ENCODE results near the gene NUP50.
A peak's percentile ranks its signal among the peaks of the same experiment; 100 is the strongest.

NUP50 gene, protein sequence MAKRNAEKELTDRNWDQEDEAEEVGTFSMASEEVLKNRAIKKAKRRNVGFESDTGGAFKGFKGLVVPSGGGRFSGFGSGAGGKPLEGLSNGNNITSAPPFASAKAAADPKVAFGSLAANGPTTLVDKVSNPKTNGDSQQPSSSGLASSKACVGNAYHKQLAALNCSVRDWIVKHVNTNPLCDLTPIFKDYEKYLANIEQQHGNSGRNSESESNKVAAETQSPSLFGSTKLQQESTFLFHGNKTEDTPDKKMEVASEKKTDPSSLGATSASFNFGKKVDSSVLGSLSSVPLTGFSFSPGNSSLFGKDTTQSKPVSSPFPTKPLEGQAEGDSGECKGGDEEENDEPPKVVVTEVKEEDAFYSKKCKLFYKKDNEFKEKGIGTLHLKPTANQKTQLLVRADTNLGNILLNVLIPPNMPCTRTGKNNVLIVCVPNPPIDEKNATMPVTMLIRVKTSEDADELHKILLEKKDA

GRCh38 chr22:45163451-45164269, at the start of gene NUP50:
TSS of gene NUP50 (plus strand) at chr22:45163925. CDS start at chr22:45168178, 4,253 bp downstream.
- Histone ChIP-seq H3K36me3 (ENCODE audit: insufficient read depth, low read depth, low read length) (peaks cover 30% of the 10 kb centered on the region), H3K9ac (ENCODE audit: low read depth, low read length) (peak within 1 kb of the TSS; percentile 95), H3K4me1 (ENCODE audit: insufficient read depth, low read length) (peaks cover 21% of the 10 kb centered on the region)

DNA sequence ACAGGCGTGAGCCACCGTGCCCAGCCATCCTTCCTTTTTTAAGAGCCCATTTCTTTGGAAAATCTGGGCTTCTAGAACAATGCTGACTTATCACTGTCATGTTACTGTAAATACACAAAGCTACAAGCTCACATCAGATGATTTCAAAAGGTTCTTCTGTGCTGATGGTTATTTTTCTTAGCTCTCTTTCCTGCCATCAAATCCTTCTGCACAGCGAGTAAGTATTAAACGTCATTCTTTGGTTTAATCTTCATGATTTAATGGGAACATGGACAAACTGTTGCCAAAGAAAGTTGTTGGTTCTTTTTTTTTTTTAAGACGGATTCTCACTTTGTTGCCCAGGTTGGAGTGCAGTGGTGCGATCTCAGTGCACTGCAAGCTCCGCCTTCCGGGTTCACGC, 43.3 kb upstream of the NUP50 start:
- Histone ChIP-seq H3K36me3 (ENCODE audit: insufficient read depth, low read depth, low read length) (no peaks in the 10 kb centered on the region), H3K9ac (ENCODE audit: low read depth, low read length) (no peak overlapping the region), H3K9me3 (ENCODE audit: insufficient read depth, low read depth, low read length) (no peaks in the 10 kb centered on the region), H3K27me3 (ENCODE audit: insufficient read depth, low read length) (peaks cover 8% of the 10 kb centered on the region; the same call in 1 of the 2 replicates), H3K4me3 (ENCODE audit: low read length) (no peak overlapping the region), H3K4me1 (ENCODE audit: insufficient read depth, low read length) (peaks cover 6% of the 10 kb centered on the region; the same call in 1 of the 2 replicates), H3K27ac (ENCODE audit: low read length) (no peak overlapping the region)

More at GRCh38 chr22:45163451-45164269, at the start of gene NUP50:
- Histone ChIP-seq H3K27ac (ENCODE audit: low read length) (peak within 1 kb of the TSS; percentile 78), H3K4me3 (ENCODE audit: low read length) (peak within 1 kb of the TSS; percentile 98), H3K27me3 (ENCODE audit: insufficient read depth, low read length) (no peaks in the 10 kb centered on the region), H3K9me3 (ENCODE audit: insufficient read depth, low read depth, low read length) (no peaks in the 10 kb centered on the region)

DNA sequence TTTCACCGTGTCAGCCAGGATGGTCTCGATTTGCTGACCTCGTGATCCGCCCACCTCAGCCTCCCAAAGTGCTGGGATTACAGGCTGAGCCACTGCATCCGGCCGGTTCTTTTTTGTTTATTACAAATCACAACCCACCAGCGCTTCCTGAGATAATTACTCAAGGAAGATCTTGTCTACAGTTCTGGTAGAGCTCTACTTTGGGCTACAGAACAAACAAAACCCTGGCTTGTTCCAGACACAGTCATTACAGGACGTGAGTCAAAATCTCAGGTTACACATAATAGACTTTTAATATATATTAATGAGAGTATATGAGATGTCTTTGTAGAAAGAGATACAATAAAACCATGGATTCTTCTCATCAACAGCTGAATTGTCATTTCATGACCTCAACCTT, 42.8 kb upstream of the NUP50 start:
- Histone ChIP-seq H3K9ac (ENCODE audit: low read depth, low read length) (no peak overlapping the region), H3K36me3 (ENCODE audit: insufficient read depth, low read depth, low read length) (no peaks in the 10 kb centered on the region), H3K27me3 (ENCODE audit: insufficient read depth, low read length) (peaks cover 13% of the 10 kb centered on the region; the same call in 1 of the 2 replicates), H3K27ac (ENCODE audit: low read length) (no peak overlapping the region), H3K4me3 (ENCODE audit: low read length) (no peak overlapping the region), H3K9me3 (ENCODE audit: insufficient read depth, low read depth, low read length) (no peaks in the 10 kb centered on the region), H3K4me1 (ENCODE audit: insufficient read depth, low read length) (peaks cover 8% of the 10 kb centered on the region; the same call in 1 of the 2 replicates)

DNA sequence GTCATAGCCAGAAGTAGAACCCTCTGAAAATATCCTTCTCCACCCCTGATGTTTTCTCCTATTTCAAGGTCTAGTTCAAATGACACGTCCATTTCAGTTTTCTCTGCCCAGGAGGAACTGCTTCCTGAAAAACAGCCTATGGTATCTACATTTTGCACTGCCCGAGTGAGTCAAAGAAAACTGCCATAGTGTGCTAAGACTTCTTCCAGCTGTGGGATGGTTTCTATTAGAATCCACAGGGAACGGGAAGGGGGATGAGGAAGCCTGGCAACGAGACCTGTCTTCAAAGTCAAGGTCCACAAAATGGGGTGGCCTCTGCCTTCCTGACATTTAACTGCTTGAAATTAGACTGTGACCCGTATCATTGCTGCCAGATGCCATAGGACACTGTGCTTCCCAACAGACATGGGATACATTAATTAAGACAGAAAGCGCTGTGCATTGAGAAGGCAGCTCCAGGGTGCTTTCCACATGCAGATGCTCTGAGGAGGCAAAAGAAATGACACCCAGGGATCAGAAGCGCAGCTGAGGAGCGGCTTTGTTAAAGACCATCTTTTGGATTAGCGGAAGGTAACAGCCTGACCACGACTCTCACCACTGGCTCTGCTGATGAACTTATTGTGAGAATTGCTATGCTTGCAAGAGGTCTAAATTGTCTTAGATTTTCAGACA, 39.4 kb upstream of the NUP50 start:
- H3K4me1 ChIP-seq (ENCODE audit: insufficient read depth, low read length) = peaks cover 8% of the 10 kb centered on the region; the same call in 1 of the 2 replicates
- peaks cover 13% of the 10 kb centered on the region; the same call in 1 of the 2 replicates for H3K27me3 ChIP-seq (ENCODE audit: insufficient read depth, low read length)
- H3K9me3 ChIP-seq (ENCODE audit: insufficient read depth, low read depth, low read length) = no peaks in the 10 kb centered on the region
- no peak overlapping the region for H3K4me3 ChIP-seq (ENCODE audit: low read length)
- H3K9ac ChIP-seq (ENCODE audit: low read depth, low read length) = no peak overlapping the region
- no peak overlapping the region for H3K27ac ChIP-seq (ENCODE audit: low read length)
- no peaks in the 10 kb centered on the region for H3K36me3 ChIP-seq (ENCODE audit: insufficient read depth, low read depth, low read length)

DNA sequence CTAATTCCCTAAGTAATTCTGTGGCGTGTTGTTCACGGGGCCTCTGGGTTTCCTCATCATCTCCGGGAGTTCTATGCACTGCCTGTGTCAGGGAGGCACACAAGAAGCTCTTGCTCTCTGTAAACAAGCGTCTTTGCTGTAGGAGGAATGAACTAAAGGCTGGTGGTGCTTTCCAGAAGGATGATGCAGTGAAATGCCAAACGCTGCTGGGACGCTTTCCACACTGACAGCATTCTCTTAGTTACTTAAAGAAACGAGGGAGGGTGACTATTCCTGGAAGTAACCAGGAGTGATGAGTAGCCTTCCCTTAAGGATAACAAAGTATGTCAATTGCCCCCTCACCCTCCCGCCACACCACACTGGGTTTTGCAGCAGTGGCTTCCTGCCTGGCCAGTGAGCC, 38.5 kb upstream of the NUP50 start:
- H3K27ac ChIP-seq (ENCODE audit: low read length) = no peak overlapping the region
- no peaks in the 10 kb centered on the region for H3K36me3 ChIP-seq (ENCODE audit: insufficient read depth, low read depth, low read length)
- peaks cover 8% of the 10 kb centered on the region; the same call in 1 of the 2 replicates for H3K4me1 ChIP-seq (ENCODE audit: insufficient read depth, low read length)
- H3K4me3 ChIP-seq (ENCODE audit: low read length) = no peak overlapping the region
- H3K27me3 ChIP-seq (ENCODE audit: insufficient read depth, low read length) = peaks cover 13% of the 10 kb centered on the region; the same call in 1 of the 2 replicates
- H3K9ac ChIP-seq (ENCODE audit: low read depth, low read length) = no peak overlapping the region
- H3K9me3 ChIP-seq (ENCODE audit: insufficient read depth, low read depth, low read length) = no peaks in the 10 kb centered on the region

DNA sequence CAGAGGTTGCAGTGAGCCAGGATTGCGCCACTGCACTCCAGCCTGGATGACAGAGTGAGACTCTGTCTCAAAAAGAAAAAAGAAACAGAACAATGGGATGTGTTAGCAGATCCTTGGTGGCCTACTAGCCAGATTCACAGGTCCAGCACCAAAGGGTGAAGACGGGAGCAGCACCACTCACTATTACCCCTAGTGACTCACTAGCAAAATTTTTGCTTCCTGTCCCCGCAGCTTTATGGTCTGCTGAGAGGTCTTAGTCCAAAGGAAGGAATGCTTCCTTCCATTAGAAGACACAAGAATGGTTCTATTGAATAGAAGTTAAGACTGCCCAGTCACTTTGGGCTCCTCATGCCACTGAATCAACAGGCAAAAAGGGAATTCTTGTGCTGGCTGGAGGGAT, 35.9 kb upstream of the NUP50 start:
- H3K27ac ChIP-seq (ENCODE audit: low read length) = no peak overlapping the region
- H3K27me3 ChIP-seq (ENCODE audit: insufficient read depth, low read length) = peaks cover 13% of the 10 kb centered on the region; the same call in 1 of the 2 replicates
- peaks cover 8% of the 10 kb centered on the region; the same call in 1 of the 2 replicates for H3K4me1 ChIP-seq (ENCODE audit: insufficient read depth, low read length)
- H3K36me3 ChIP-seq (ENCODE audit: insufficient read depth, low read depth, low read length) = no peaks in the 10 kb centered on the region; the same call in 1 of the 2 replicates
- H3K9ac ChIP-seq (ENCODE audit: low read depth, low read length) = no peak overlapping the region
- no peaks in the 10 kb centered on the region for H3K9me3 ChIP-seq (ENCODE audit: insufficient read depth, low read depth, low read length)
- H3K4me3 ChIP-seq (ENCODE audit: low read length) = no peak overlapping the region

DNA sequence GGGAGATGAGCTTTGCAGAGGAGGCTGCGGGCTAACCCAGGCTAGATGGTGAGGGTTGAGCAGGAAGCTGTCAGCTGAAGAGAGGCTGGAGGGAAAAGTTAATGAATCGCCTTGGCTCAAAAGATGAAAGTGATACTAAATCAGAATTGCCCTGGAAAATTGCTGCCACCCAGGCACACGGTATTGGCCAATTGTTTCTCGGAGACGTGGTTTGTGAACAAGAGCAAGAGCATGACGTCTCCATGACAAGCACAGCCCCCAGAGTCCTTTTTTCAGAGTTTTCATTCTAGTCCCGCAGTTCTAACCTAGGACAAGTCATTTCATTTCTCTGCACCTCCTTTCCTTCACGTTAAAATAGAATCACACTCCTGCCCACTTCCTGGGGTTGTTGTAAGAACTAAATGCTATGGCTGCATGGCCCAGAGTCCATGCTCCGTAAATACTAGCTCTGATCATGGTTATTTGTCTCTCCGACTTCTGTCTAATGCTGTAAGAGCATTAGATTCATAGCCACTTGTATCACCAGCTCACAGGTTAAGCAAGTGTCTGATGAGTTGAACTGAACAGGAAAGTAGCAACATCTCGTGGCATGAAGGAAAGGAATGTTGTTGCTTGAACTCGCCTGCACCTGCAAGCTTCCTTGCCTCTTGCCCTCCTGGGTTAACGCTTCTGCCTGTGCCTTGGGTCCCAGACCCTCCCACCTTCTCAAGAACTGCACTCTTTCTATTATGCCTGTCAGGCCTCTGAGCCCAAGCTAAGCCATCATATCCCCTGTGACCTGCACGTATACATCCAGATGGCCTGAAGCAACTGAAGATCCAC, 33.8 kb upstream of the NUP50 start:
- Histone ChIP-seq H3K9ac (ENCODE audit: low read depth, low read length) (no peak overlapping the region), H3K27me3 (ENCODE audit: insufficient read depth, low read length) (peaks cover 7% of the 10 kb centered on the region; the same call in 1 of the 2 replicates), H3K9me3 (ENCODE audit: insufficient read depth, low read depth, low read length) (peaks cover 9% of the 10 kb centered on the region), H3K4me3 (ENCODE audit: low read length) (no peak overlapping the region), H3K36me3 (ENCODE audit: insufficient read depth, low read depth, low read length) (peaks cover 13% of the 10 kb centered on the region; the same call in 1 of the 2 replicates), H3K4me1 (ENCODE audit: insufficient read depth, low read length) (peaks cover 5% of the 10 kb centered on the region; the same call in 1 of the 2 replicates), H3K27ac (ENCODE audit: low read length) (no peak overlapping the region)

GRCh38 chr22:45130891-45131290, 32.8 kb upstream of the NUP50 start:
- H3K9me3 ChIP-seq (ENCODE audit: insufficient read depth, low read depth, low read length) = peaks cover 9% of the 10 kb centered on the region

GRCh38 chr22:45131749-45132148, 32.0 kb upstream of the NUP50 start:
- peaks cover 9% of the 10 kb centered on the region for H3K9me3 ChIP-seq (ENCODE audit: insufficient read depth, low read depth, low read length)
- H3K4me3 ChIP-seq (ENCODE audit: low read length) = no peak overlapping the region
- H3K4me1 ChIP-seq (ENCODE audit: insufficient read depth, low read length) = no peaks in the 10 kb centered on the region
- no peaks in the 10 kb centered on the region for H3K27me3 ChIP-seq (ENCODE audit: insufficient read depth, low read length)
- no peak overlapping the region for H3K27ac ChIP-seq (ENCODE audit: low read length)
- no peak overlapping the region for H3K9ac ChIP-seq (ENCODE audit: low read depth, low read length)
- H3K36me3 ChIP-seq (ENCODE audit: insufficient read depth, low read depth, low read length) = peaks cover 15% of the 10 kb centered on the region; the same call in 1 of the 2 replicates

More at GRCh38 chr22:45130891-45131290, 32.8 kb upstream of the NUP50 start:
- Histone ChIP-seq H3K4me1 (ENCODE audit: insufficient read depth, low read length) (no peaks in the 10 kb centered on the region), H3K27ac (ENCODE audit: low read length) (no peak overlapping the region), H3K9ac (ENCODE audit: low read depth, low read length) (no peak overlapping the region), H3K4me3 (ENCODE audit: low read length) (no peak overlapping the region), H3K27me3 (ENCODE audit: insufficient read depth, low read length) (peaks cover under 1% of the 10 kb centered on the region; the same call in 1 of the 2 replicates), H3K36me3 (ENCODE audit: insufficient read depth, low read depth, low read length) (peaks cover 15% of the 10 kb centered on the region; the same call in 1 of the 2 replicates)

- Histone ChIP-seq H3K36me3 (ENCODE audit: insufficient read depth, low read depth, low read length) (peaks cover 15% of the 10 kb centered on the region; the same call in 1 of the 2 replicates), H3K9me3 (ENCODE audit: insufficient read depth, low read depth, low read length) (peaks cover 9% of the 10 kb centered on the region), H3K9ac (ENCODE audit: low read depth, low read length) (no peak overlapping the region), H3K27ac (ENCODE audit: low read length) (no peak overlapping the region), H3K4me1 (ENCODE audit: insufficient read depth, low read length) (no peaks in the 10 kb centered on the region), H3K27me3 (ENCODE audit: insufficient read depth, low read length) (no peaks in the 10 kb centered on the region), H3K4me3 (ENCODE audit: low read length) (no peak overlapping the region)
Observed at GRCh38 chr22:45134313-45134712, 29.4 kb upstream of the NUP50 start.
